Sigmoid colon (tissue), 7 donors: ENCODE results near the gene JPT2. TPM values are rescaled to one million over a fixed set of nuclear protein-coding genes. Genes with fewer than 3 reads are reported as not detected.

Experiments
- DNase-seq: peaks from one replicate; pipeline ENCODE4 v3.0.0-alpha.2; 2019
- H3K27ac ChIP-seq, 4 donors: fragments of 200-600 bp; sonication (generic); one replicate each; pipeline ENCODE4 v1.5.1; 2016 to 2019; ENCODE audit warnings: mild to moderate bottlenecking in 1 of 4
- H3K27me3 ChIP-seq, 3 donors: fragments of 200-600 bp; sonication (generic); one replicate each; pipeline ENCODE4 v1.5.1; 2019; ENCODE audit warnings: mild to moderate bottlenecking in 1 of 3
- H3K36me3 ChIP-seq, 4 donors: fragments of 200-600 bp; sonication (generic); one replicate each; pipeline ENCODE4 v1.5.1; 2016 to 2019
- H3K4me1 ChIP-seq, 4 donors: fragments of 200-600 bp; sonication (generic); one replicate each; pipeline ENCODE4 v1.5.1; 2017 to 2019
- H3K4me3 ChIP-seq, 4 donors: fragments of 200-600 bp; sonication (generic); one replicate each; pipeline ENCODE4 v1.5.1; 2017 to 2019; ENCODE audit warnings: mild to moderate bottlenecking in 2 of 4, moderate library complexity in 1 of 4
- H3K9me3 ChIP-seq, 4 donors: fragments of 200-600 bp in 3 of 4; sonication (generic) in 3 of 4; one replicate each; pipeline versions ENCODE4 v1.5.1 to v1.6.1; 2013 to 2019
- EP300 ChIP-seq, 4 donors: sonication (generic); formaldehyde crosslinking; IDR thresholded peaks; one replicate each; pipeline ENCODE4 v1.6.1; 2017; ENCODE audit warnings: antibody characterized with exemption in 4 of 4
- POLR2A ChIP-seq, 2 donors: fragments of 450-650 bp; IDR thresholded peaks; one replicate each; pipeline ENCODE4 v1.6.1; 2016; ENCODE audit warnings: antibody characterized with exemption in 2 of 2, mild to moderate bottlenecking in 2 of 2, moderate library complexity in 2 of 2
- POLR2AphosphoS5 ChIP-seq, 4 donors: sonication (generic); formaldehyde crosslinking; IDR thresholded peaks; one replicate each; pipeline ENCODE4 v1.6.1; 2017; ENCODE audit warnings: antibody characterized with exemption in 4 of 4
- WGBS, 2 donors: extraction: QIAGEN DNeasy Blood & Tissue Kit; methylation state at CpG; one replicate each; pipeline ENCODE4 v1.1.7; 2013; 5-methylcytosine and 5-hydroxymethylcytosine counted together
- intact Hi-C: fragments of 100-400 bp; cut with DNase I; formaldehyde crosslinking; loops from one replicate; pipeline ENCODE4 v1.15.1; 2023
- polyA plus RNA-seq, 3 donors: library from polyadenylated mRNA; stranded (reverse); fragments of 200-250 nt; gene quantifications; one replicate each; pipeline ENCODE4 v1.2.3, GENCODE V29; 2013
- total RNA-seq, 4 donors: library from RNA; depleted of rRNA; stranded (reverse); fragments of >200 nt; gene quantifications; one replicate each; pipeline ENCODE4 v1.1.0, GENCODE V29; 2016
- TF ChIP-seq, protein P1 (sequence below), 4 experiments: fragments of 450-650 bp in 3 of 4; fragments of 200-600 bp in 1 of 4; IDR thresholded peaks; one replicate each; pipeline ENCODE4 v1.5.1; 2016 to 2019; ENCODE audit warnings: antibody characterized with exemption in 4 of 4, mild to moderate bottlenecking in 3 of 4, moderate library complexity in 2 of 4
- donor health status: healthy with polysubstance abuse.
- donor health status: Bipolar disorder and iron deficiency.
- donor health status: healthy.

Gene JPT2
- total and polyA plus RNA-seq, 7 donors, result 12.4 to 53.7 (median 18.1) TPM

DNA sequence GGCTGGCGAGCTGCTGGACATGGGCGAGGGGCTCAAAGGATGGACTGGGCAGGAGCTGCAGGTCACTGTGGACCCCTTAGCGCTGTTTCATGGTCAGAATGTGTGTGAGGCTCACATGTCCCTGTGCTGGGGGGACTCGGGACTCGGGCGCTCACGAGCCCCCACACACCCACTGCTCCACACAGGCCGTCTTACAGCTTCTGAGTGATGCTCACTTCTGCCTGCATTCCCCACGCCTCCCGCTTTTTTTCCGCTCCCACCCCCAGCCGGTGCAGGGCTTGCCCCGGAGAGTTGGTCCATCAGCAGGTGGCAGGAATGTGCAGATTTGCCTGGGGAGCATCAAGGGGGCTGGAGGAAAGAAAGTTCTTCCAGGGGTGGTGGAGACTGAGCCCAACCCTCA, 20.2 kb upstream of the JPT2 start:
- intact Hi-C loops, result no loop called here
- no peaks in the 10 kb centered on the region for H3K4me1 ChIP-seq
- 95 to 97% methylated on average over 13 of the region's 13 CpGs for WGBS, 2 donors
- no peak overlapping the region for H3K4me3 ChIP-seq
- TF ChIP-seq POLR2AphosphoS5 (IDR thresholded peaks at IDR 0.05) (no peak), EP300 (IDR thresholded peaks at IDR 0.05) (no peak), POLR2A (IDR thresholded peaks at IDR 0.05) (no peak)
- TF ChIP-seq, protein P1, sequence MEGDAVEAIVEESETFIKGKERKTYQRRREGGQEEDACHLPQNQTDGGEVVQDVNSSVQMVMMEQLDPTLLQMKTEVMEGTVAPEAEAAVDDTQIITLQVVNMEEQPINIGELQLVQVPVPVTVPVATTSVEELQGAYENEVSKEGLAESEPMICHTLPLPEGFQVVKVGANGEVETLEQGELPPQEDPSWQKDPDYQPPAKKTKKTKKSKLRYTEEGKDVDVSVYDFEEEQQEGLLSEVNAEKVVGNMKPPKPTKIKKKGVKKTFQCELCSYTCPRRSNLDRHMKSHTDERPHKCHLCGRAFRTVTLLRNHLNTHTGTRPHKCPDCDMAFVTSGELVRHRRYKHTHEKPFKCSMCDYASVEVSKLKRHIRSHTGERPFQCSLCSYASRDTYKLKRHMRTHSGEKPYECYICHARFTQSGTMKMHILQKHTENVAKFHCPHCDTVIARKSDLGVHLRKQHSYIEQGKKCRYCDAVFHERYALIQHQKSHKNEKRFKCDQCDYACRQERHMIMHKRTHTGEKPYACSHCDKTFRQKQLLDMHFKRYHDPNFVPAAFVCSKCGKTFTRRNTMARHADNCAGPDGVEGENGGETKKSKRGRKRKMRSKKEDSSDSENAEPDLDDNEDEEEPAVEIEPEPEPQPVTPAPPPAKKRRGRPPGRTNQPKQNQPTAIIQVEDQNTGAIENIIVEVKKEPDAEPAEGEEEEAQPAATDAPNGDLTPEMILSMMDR (IDR thresholded peaks at IDR 0.05), result no peak
- DNase-seq, result no peak
- H3K27me3 ChIP-seq, result no peaks in the 10 kb centered on the region
- H3K9me3 ChIP-seq, result no peaks in the 10 kb centered on the region
- peaks cover 55 to 97% (median 69%) of the 10 kb centered on the region in 4 donors for H3K36me3 ChIP-seq
- no peak overlapping the region for H3K27ac ChIP-seq

DNA sequence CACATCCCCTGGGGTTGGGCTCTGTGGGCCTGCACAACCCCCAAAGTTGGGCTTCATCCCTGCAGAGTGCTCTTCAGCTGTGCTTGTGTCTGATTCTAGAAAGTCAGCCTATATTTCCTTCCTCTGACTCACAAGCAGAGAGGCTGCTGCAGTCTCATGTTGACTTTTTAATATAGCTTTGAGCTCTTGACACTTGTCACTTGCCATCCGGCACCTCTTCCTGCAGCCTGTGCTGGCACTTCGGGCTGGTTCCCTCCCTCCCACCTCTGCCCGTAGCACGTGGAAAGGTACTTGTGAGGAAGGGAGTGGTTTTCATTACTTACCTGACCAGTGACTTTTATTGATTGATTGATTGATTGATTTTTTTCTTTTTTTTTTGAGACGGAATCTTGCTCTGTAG, 19.0 kb upstream of the JPT2 start:
- no peak overlapping the region for H3K4me3 ChIP-seq
- H3K9me3 ChIP-seq, result no peaks in the 10 kb centered on the region
- TF ChIP-seq EP300 (IDR thresholded peaks at IDR 0.05) (no peak), POLR2A (IDR thresholded peaks at IDR 0.05) (no peak), POLR2AphosphoS5 (IDR thresholded peaks at IDR 0.05) (no peak)
- TF ChIP-seq, protein P1 (IDR thresholded peaks at IDR 0.05), result no peak
- intact Hi-C loops, result no loop called here
- H3K36me3 ChIP-seq, result peaks cover 56 to 97% (median 74%) of the 10 kb centered on the region in 4 donors
- H3K27ac ChIP-seq, result no peak overlapping the region
- DNase-seq, result no peak
- 82 to 93% methylated on average over 5 of the region's 5 CpGs for WGBS, 2 donors
- H3K27me3 ChIP-seq, result no peaks in the 10 kb centered on the region
- no peaks in the 10 kb centered on the region for H3K4me1 ChIP-seq

DNA sequence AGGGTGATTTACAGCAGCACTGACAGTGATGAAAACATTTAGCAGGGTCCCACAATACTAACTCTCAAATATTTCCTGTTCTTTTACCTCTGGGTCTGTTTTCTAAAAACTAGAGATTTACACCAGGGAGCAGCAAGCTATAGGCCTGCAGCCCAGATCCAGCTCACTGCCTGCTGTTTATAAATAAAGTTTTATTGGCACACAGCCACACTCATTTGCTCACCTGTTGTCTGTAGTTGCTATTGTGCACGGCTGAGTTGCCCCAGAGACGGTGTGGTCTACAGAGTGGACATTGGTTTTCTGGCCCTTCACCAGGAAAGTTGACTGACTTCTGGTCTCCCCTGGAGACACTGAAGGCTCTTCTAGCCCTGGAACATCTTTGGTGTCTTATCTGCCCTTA, 16.3 kb upstream of the JPT2 start:
- H3K27ac ChIP-seq, result no peak overlapping the region
- H3K4me3 ChIP-seq, result no peak overlapping the region
- WGBS, 2 donors, result 90 to 96% methylated on average over 2 of the region's 2 CpGs
- no peaks in the 10 kb centered on the region for H3K9me3 ChIP-seq
- H3K4me1 ChIP-seq, result no peaks in the 10 kb centered on the region
- no peaks in the 10 kb centered on the region for H3K27me3 ChIP-seq
- intact Hi-C loops, result no loop called here
- no peak for DNase-seq
- peaks cover 50 to 97% (median 72%) of the 10 kb centered on the region in 4 donors for H3K36me3 ChIP-seq
- TF ChIP-seq EP300 (IDR thresholded peaks at IDR 0.05), result no peak
- TF ChIP-seq, protein P1 (IDR thresholded peaks at IDR 0.05), result no peak
- no peak for TF ChIP-seq POLR2AphosphoS5 (IDR thresholded peaks at IDR 0.05)
- TF ChIP-seq POLR2A (IDR thresholded peaks at IDR 0.05), result no peak

DNA sequence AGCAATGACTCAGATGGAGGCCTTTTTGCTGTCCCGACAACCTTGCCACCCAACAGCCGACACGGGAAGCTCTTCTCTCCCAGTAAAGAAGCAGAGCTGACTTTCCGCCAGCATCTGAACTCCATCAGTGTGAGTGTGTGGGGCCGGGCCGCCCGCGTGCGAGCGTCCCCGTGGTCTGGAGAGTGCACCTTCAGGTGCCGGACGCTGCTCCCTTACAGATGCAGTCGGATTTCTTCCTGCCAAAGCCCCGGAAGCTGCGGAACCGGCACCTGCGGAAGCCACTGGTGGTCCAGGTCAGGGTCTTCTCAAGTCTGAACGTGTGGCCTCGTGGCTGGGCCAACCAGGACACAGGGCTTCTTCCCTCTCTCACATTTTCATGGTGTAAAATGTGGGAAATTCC, 15.5 kb upstream of the JPT2 start:
- H3K9me3 ChIP-seq, result no peaks in the 10 kb centered on the region
- intact Hi-C loops, result no loop called here
- no peak for TF ChIP-seq POLR2AphosphoS5 (IDR thresholded peaks at IDR 0.05)
- no peak for TF ChIP-seq POLR2A (IDR thresholded peaks at IDR 0.05)
- no peak for TF ChIP-seq EP300 (IDR thresholded peaks at IDR 0.05)
- TF ChIP-seq, protein P1 (IDR thresholded peaks at IDR 0.05), result no peak
- H3K27me3 ChIP-seq, result no peaks in the 10 kb centered on the region
- peaks cover 49 to 97% (median 72%) of the 10 kb centered on the region in 4 donors for H3K36me3 ChIP-seq
- no peak overlapping the region for H3K4me3 ChIP-seq
- no peaks in the 10 kb centered on the region for H3K4me1 ChIP-seq
- whole genome bisulfite sequencing, 2 donors, result 96 to 97% methylated on average over 20 of the region's 20 CpGs
- H3K27ac ChIP-seq, result no peak overlapping the region
- DNase-seq, result no peak

DNA sequence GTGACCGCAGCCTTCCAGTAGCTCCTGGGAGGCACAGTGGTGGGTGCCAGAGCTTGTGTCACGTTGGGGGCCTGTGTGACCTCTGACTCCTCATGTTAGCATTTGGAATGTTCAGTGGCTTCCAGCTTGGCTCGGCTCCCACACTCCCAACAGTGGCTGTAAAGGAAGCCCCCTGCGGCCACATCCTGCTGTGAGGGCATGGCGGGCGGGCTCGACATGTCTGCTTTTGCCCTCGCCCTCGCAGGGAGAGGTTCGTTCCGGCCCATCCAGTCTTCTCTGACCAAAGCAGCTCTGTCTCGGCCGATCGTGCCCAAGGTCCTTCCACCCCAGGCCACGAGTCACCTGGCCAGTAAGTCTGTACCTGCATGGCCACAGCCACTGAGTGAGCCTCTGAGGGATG, 12.2 kb upstream of the JPT2 start:
- no peak for DNase-seq
- no peak overlapping the region for H3K27ac ChIP-seq

More for the DNA sequence above, 12.2 kb upstream of the JPT2 start:
- no peaks in the 10 kb centered on the region for H3K4me1 ChIP-seq
- no peaks in the 10 kb centered on the region for H3K9me3 ChIP-seq
- H3K27me3 ChIP-seq, result no peaks in the 10 kb centered on the region
- TF ChIP-seq POLR2AphosphoS5 (IDR thresholded peaks at IDR 0.05), result no peak
- TF ChIP-seq, protein P1 (IDR thresholded peaks at IDR 0.05), result no peak
- no peak for TF ChIP-seq POLR2A (IDR thresholded peaks at IDR 0.05)
- no peak for TF ChIP-seq EP300 (IDR thresholded peaks at IDR 0.05)
- 96% methylated on average over 15 of the region's 15 CpGs for WGBS, 2 donors
- intact Hi-C loops, result no loop called here
- H3K4me3 ChIP-seq, result no peak overlapping the region
- peaks cover 55 to 97% (median 84%) of the 10 kb centered on the region in 4 donors for H3K36me3 ChIP-seq
